K562 (cell line): ENCODE results near the gene NFXL1. TPM values are rescaled to one million over a fixed set of nuclear protein-coding genes. Genes with fewer than 3 reads are reported as not detected.

Experiments used
- ATAC-seq: fragments of 200-7000 bp; cut with Tn5 transposase; 3 replicates; pipeline ENCODE4 v1.9.1; 2020; ENCODE audit warnings: moderate library complexity
- BruUV-seq: library from RNA; stranded (reverse); fragments of 400-500 nt; replicated peaks from 2 replicates; lab custom pipeline; 2021; lab: Mats Ljungman, UMichigan
- CTCF ChIA-PET: fragments of 300-600 bp; formaldehyde crosslinking; extraction: SDS; loops from one replicate; lab custom pipeline; 2021; ENCODE audit warnings: low intra/inter-chr PET ratio; lab: Yijun Ruan, JAX
- POLR2A ChIA-PET: fragments of 300-600, 350-650 bp; sonication (Branson Sonifier 250); formaldehyde crosslinking; extraction: SDS; loops from one replicate; lab custom pipeline; 2021; ENCODE audit warnings: antibody characterized with exemption, inconsistent platforms; lab: Yijun Ruan, JAX
- DNase-seq, 4 experiments: peaks; one replicate each; pipeline versions ENCODE4 v3.0.0 to v3.0.0-alpha.2; 2011 to 2018; ENCODE audit warnings: low spot score in 3 of 4, mixed read lengths in 3 of 4; ENCODE audit errors: extremely low read depth in 1 of 4
- FAIRE-seq: peaks from 2 replicates; lab custom pipeline; 2011; peaks lifted over from hg19 to GRCh38; lab: Jason Lieb, UNC
- H2AFZ ChIP-seq: 2 replicates; pipeline ENCODE4 v1.6.0; 2011; ENCODE audit warnings: low read depth, low read length, control low read depth, inconsistent platforms
- H3K27ac ChIP-seq: fragments of 200-600 bp; 3 replicates; pipeline ENCODE4 v1.8.0; 2011; ENCODE audit warnings: low read depth, mild to moderate bottlenecking, control low read depth, inconsistent platforms, low read length, moderate library complexity, mixed read lengths; ENCODE audit errors: extremely low read depth
- H3K27me3 ChIP-seq, 2 experiments: fragments of 300-600 bp in 1 of 2; 2 replicates in 1 of 2; 3 replicates in 1 of 2; pipeline versions ENCODE4 v1.6.0 to v1.8.0; 2011; ENCODE audit warnings: inconsistent platforms in 2 of 2, low read length in 2 of 2, mild to moderate bottlenecking in 1 of 2, mixed read lengths in 1 of 2, moderate library complexity in 1 of 2; ENCODE audit not compliant: control insufficient read depth in 2 of 2, insufficient read depth in 2 of 2
- H3K36me3 ChIP-seq: fragments of 300-600 bp; 3 replicates; pipeline ENCODE4 v1.8.0; 2011; ENCODE audit warnings: mild to moderate bottlenecking, low read length, inconsistent platforms; ENCODE audit not compliant: control insufficient read depth, insufficient read depth
- H3K4me1 ChIP-seq, 2 experiments: fragments of 200-600 bp in 1 of 2; replicated peaks in 1 of 2; 2 replicates in 1 of 2; 3 replicates in 1 of 2; pipeline versions ENCODE4 v1.5.1 to v1.8.0; 2011; ENCODE audit warnings: inconsistent platforms in 2 of 2, low read length in 2 of 2, mild to moderate bottlenecking in 1 of 2, mixed read lengths in 1 of 2, moderate library complexity in 1 of 2; ENCODE audit not compliant: control insufficient read depth in 2 of 2, insufficient read depth in 2 of 2
- H3K4me2 ChIP-seq: 2 replicates; pipeline ENCODE4 v1.6.1; 2011; ENCODE audit warnings: low read length, control low read depth, inconsistent platforms, mixed read lengths; ENCODE audit not compliant: insufficient read depth
- H3K4me3 ChIP-seq: fragments of 200-600 bp; sonication (generic), shearing (Covaris generic); 2 replicates; pipeline ENCODE4 v1.5.1; 2016; ENCODE audit warnings: control low read depth, inconsistent platforms
- H3K79me2 ChIP-seq: fragments of 200-600 bp; 3 replicates; pipeline ENCODE4 v1.8.0; 2011; ENCODE audit warnings: low read length, inconsistent platforms; ENCODE audit not compliant: control insufficient read depth, insufficient read depth
- H3K9ac ChIP-seq, 2 experiments: 2 replicates each; pipeline versions ENCODE4 v1.6.0 to v1.6.1; 2011; ENCODE audit warnings: low read depth in 2 of 2, low read length in 2 of 2, control low read depth in 1 of 2, inconsistent platforms in 1 of 2, mild to moderate bottlenecking in 1 of 2, mixed read lengths in 1 of 2; ENCODE audit not compliant: insufficient read depth in 1 of 2
- H3K9me1 ChIP-seq: one replicate; pipeline ENCODE4 v1.6.0; 2011; ENCODE audit warnings: inconsistent platforms, mild to moderate bottlenecking, low read length, moderate library complexity; ENCODE audit not compliant: control insufficient read depth, insufficient read depth
- H3K9me3 ChIP-seq: replicated peaks from 2 replicates; pipeline ENCODE4 v1.5.1; 2011; ENCODE audit warnings: low read depth, low read length, inconsistent platforms; ENCODE audit not compliant: control insufficient read depth, insufficient read depth
- H4K20me1 ChIP-seq: replicated peaks from 2 replicates; pipeline ENCODE4 v1.6.1; 2011; ENCODE audit warnings: low read length, inconsistent platforms, mixed read lengths; ENCODE audit not compliant: control insufficient read depth, insufficient read depth
- BRD9 ChIP-seq: fragments of 450-650 bp; IDR thresholded peaks from 2 replicates; pipeline ENCODE4 v1.6.1; 2018; ENCODE audit warnings: low read depth; ENCODE audit not compliant: partially characterized antibody
- CEBPB ChIP-seq: fragments of 450-650 bp; IDR thresholded peaks from 2 replicates; pipeline ENCODE4 v1.6.1; 2016; ENCODE audit warnings: missing genetic modification characterization, missing compliant biosample characterization
- CEBPG ChIP-seq, 3 experiments: fragments of 200-800 bp in 1 of 3; sonication (Bioruptor generic) in 1 of 3; sonication (generic) in 1 of 3; formaldehyde crosslinking in 1 of 3; IDR thresholded peaks in 2 of 3; conservative IDR thresholded peaks in 1 of 3; 2 replicates each; pipeline versions ENCODE4 v1.6.1 to v1.8.0; 2016 to 2022; ENCODE audit warnings: missing compliant biosample characterization in 2 of 3, missing genetic modification characterization in 2 of 3, mild to moderate bottlenecking in 1 of 3, missing genetic modification reagents in 1 of 3
- CHCHD3 ChIP-seq: fragments of 250-450 bp; sonication (Bioruptor Pico); IDR thresholded peaks from 2 replicates; pipeline ENCODE4 v2.1.2; 2022; ENCODE audit warnings: mild to moderate bottlenecking
- E2F4 ChIP-seq: sonication (generic); formaldehyde crosslinking; IDR thresholded peaks from 2 replicates; pipeline ENCODE4 v1.8.0; 2022; ENCODE audit warnings: mild to moderate bottlenecking, low read depth, missing genetic modification reagents
- E2F5 ChIP-seq: sonication (generic); formaldehyde crosslinking; IDR thresholded peaks from 2 replicates; pipeline ENCODE4 v1.8.0; 2022; ENCODE audit warnings: mild to moderate bottlenecking, missing genetic modification reagents
- ELF1 ChIP-seq: fragments of 200-800 bp; sonication (Bioruptor generic); IDR thresholded peaks from 2 replicates; pipeline ENCODE4 v1.6.1; 2016; ENCODE audit warnings: missing genetic modification characterization, missing compliant biosample characterization
- FOXM1 ChIP-seq, 2 experiments: fragments of 450-650 bp in 1 of 2; sonication (generic) in 1 of 2; formaldehyde crosslinking in 1 of 2; IDR thresholded peaks; 2 replicates each; pipeline versions ENCODE4 v1.6.1 to v1.9.0; 2017 to 2022; ENCODE audit warnings: low read depth in 2 of 2, mild to moderate bottlenecking in 2 of 2, missing genetic modification reagents in 1 of 2, moderate library complexity in 1 of 2
- ILF3 ChIP-seq: fragments of 450-650 bp; IDR thresholded peaks from 2 replicates; pipeline ENCODE4 v1.6.1; 2018; ENCODE audit warnings: antibody characterized with exemption, mild to moderate bottlenecking, moderate library complexity, borderline replicate concordance
- LCOR ChIP-seq: sonication (generic); formaldehyde crosslinking; IDR thresholded peaks from 2 replicates; pipeline ENCODE4 v1.8.0; 2022; ENCODE audit warnings: mild to moderate bottlenecking, missing genetic modification reagents
- NR2F6 ChIP-seq: fragments of 450-650 bp; formaldehyde crosslinking; IDR thresholded peaks from 2 replicates; pipeline ENCODE4 v1.4.0; 2020; ENCODE audit warnings: mild to moderate bottlenecking
- RB1 ChIP-seq: fragments of 450-650 bp; IDR thresholded peaks from 2 replicates; pipeline ENCODE4 v1.6.1; 2017; ENCODE audit warnings: low read depth, mild to moderate bottlenecking
- SMAD2 ChIP-seq: fragments of 150-350 bp; IDR thresholded peaks from 2 replicates; pipeline ENCODE4 v1.6.1; 2014; ENCODE audit warnings: low read depth, mild to moderate bottlenecking, low read length
- ZBTB33 ChIP-seq: sonication (generic); formaldehyde crosslinking; IDR thresholded peaks from 2 replicates; pipeline ENCODE4 v1.8.1; 2023; ENCODE audit warnings: mild to moderate bottlenecking, missing genetic modification reagents
- ZFPM2 ChIP-seq: fragments of 250-450 bp; sonication (Bioruptor Pico); IDR thresholded peaks from 2 replicates; pipeline ENCODE4 v1.5.1; 2022; ENCODE audit warnings: mild to moderate bottlenecking
- ZNF146 ChIP-seq: IDR thresholded peaks from one replicate; pipeline ENCODE4 v1.6.1; 2018; ENCODE audit warnings: missing compliant biosample characterization; ENCODE audit not compliant: unreplicated experiment
- ZNF311 ChIP-seq: fragments of 250-450 bp; sonication (Bioruptor Pico); IDR thresholded peaks from 2 replicates; pipeline ENCODE4 v1.4.0; 2020; ENCODE audit warnings: mild to moderate bottlenecking, moderate library complexity
- ZNF644 ChIP-seq: fragments of 200-800 bp; sonication (Bioruptor generic); IDR thresholded peaks from 2 replicates; pipeline ENCODE4 v1.6.1; 2016; ENCODE audit warnings: low read depth, missing genetic modification characterization, missing compliant biosample characterization
- ZNF766 ChIP-seq: fragments of 200-800 bp; sonication (Bioruptor generic); conservative IDR thresholded peaks from 2 replicates; pipeline ENCODE4 v1.6.1; 2016; ENCODE audit warnings: missing genetic modification characterization, missing compliant biosample characterization
- WGBS: fragments of 100-300 bp; shearing (Covaris generic); methylation state at CpG from one replicate; pipeline ENCODE4 v1.1.6; 2016; ENCODE audit warnings: low coverage, mixed read lengths; ENCODE audit not compliant: insufficient coverage; ENCODE audit errors: missing lambda C conversion rate; 5-methylcytosine and 5-hydroxymethylcytosine counted together
- in situ Hi-C: fragments of 300-500 bp; cut with MboI; formaldehyde crosslinking; loops from 4 replicates; pipeline ENCODE4 v1.15.0; 2018; ENCODE audit warnings: inconsistent platforms, mixed read lengths
- intact Hi-C: fragments of 100-400 bp; cut with micrococcal nuclease; formaldehyde crosslinking; loops from 2 replicates; pipeline ENCODE4 v1.14.2; 2022
- polyA plus RNA-seq, 8 experiments: library from polyadenylated mRNA; depleted of rRNA in 4 of 8; stranded (reverse) in 5 of 8; unstranded in 3 of 8; fragments of >200 nt; fragmentation: Nextera tagmentation in 2 of 8; fragmentation: Illumina TruSeq in 1 of 8; extraction: Ambion mirVana in 2 of 8; extraction: Trizol in 1 of 8; gene quantifications; 2 replicates each; pipeline versions ENCODE4 v1.2.1 to v1.2.3, GENCODE V29; 2011 to 2014; ENCODE audit warnings: inconsistent platforms in 1 of 8, missing spikeins in 1 of 8
- total RNA-seq, 7 experiments: library from RNA; depleted of rRNA in 6 of 7; stranded (reverse); fragments of >200 nt in 6 of 7; fragmentation: Illumina TruSeq in 2 of 7; extraction: Trizol in 2 of 7; gene quantifications; 2 replicates each; pipeline versions ENCODE4 v1.2.1 to v1.2.3, GENCODE V29; 2011 to 2021; ENCODE audit warnings: low replicate concordance in 1 of 7

NFXL1 gene
- total and polyA plus RNA-seq, 9 of the 15 experiments (the other 6 are each of a cell fraction or from before 2014, with no cell fraction given), result 7.5 to 27.0 (median 10.6) TPM

- intact Hi-C loops (no loop called here), in situ Hi-C loops (no loop called here)
- Histone ChIP-seq H4K20me1 (no peaks in the 10 kb centered on the region), H3K4me1 (no peaks in the 10 kb centered on the region), H3K36me3 (no peaks in the 10 kb centered on the region), H3K27ac (no peak overlapping the region), H2AFZ (no peak overlapping the region), H3K9me3 (no peaks in the 10 kb centered on the region), H3K4me3 (no peak overlapping the region), H3K9me1 (no peaks in the 10 kb centered on the region), H3K9ac (no peak overlapping the region), H3K27me3 (peaks cover 5 to 8% of the 10 kb centered on the region in 2 experiments; a peak in 4 of 5 replicates), H3K79me2 (no peaks in the 10 kb centered on the region), H3K4me2 (no peak overlapping the region)
- BruUV-seq, result no TSS peak
- ChIA-PET CTCF (no interaction called here), POLR2A (no interaction called here)
- WGBS, result 7% methylated on average over 10 of the region's 10 CpGs
- no peak for DNase-seq
- FAIRE-seq, result no peak
- ATAC-seq, result no peak
- TF ChIP-seq ZNF644 (tag) (no peak), ILF3 (no peak), E2F4 (CRISPR knock-in tag) (no peak), ZFPM2 (no peak), ELF1 (no peak), LCOR (no peak), ZBTB33 (no peak), FOXM1 (IDR thresholded peaks at IDR 0.05; ENCODE audit: low read depth) (no peak), FOXM1 (CRISPR knock-in tag; IDR thresholded peaks at IDR 0.05; ENCODE audit: low read depth) (no peak), RB1 (no peak), E2F5 (CRISPR knock-in tag) (no peak), ZNF311 (CRISPR knock-in tag) (no peak), NR2F6 (no peak), SMAD2 (no peak), ZNF146 (CRISPR knock-in tag) (no peak), CHCHD3 (CRISPR knock-in tag) (no peak), CEBPG (CRISPR knock-in tag; IDR thresholded peaks at IDR 0.05) (no peak), CEBPG (tag; conservative IDR thresholded peaks at IDR 0.05 in 1 of 2, IDR thresholded peaks at IDR 0.05 in 1 of 2) (no peak), CEBPB (tag) (no peak), ZNF766 (CRISPR knock-in tag) (no peak), BRD9 (no peak)
Measured at GRCh38 chr4:47942081-47942819, 27.9 kb upstream of the NFXL1 start.
